Endothelial cell of umbilical vein (primary cell): ENCODE data around the gene SULT1C4.
A peak's percentile ranks its signal among the peaks of the same experiment; 100 is the strongest.

Experiments used
- CTCF ChIP-seq, 2 donors: IDR thresholded peaks; 1 replicate in 1 of 2; 2 replicates in 1 of 2; pipeline ENCODE4 v1.5.1; 2011; ENCODE audit warnings: low read length in 2 of 2, mild to moderate bottlenecking in 2 of 2, moderate library complexity in 2 of 2, control low read depth in 1 of 2, inconsistent platforms in 1 of 2, low read depth in 1 of 2; ENCODE audit not compliant: insufficient read depth in 1 of 2; ENCODE audit errors: extremely low read depth in 1 of 2
- EZH2 ChIP-seq: IDR thresholded peaks from 2 replicates; pipeline ENCODE4 v1.6.1; 2012; ENCODE audit warnings: borderline replicate concordance, low read depth, mild to moderate bottlenecking, moderate library complexity, low read length, inconsistent platforms; ENCODE audit not compliant: severe bottlenecking
- FOS ChIP-seq: IDR thresholded peaks from 2 replicates; pipeline ENCODE4 v1.6.1; 2011; ENCODE audit warnings: mild to moderate bottlenecking, low read length, moderate library complexity, borderline replicate concordance; ENCODE audit not compliant: insufficient read depth
- MAX ChIP-seq: IDR thresholded peaks from 2 replicates; pipeline ENCODE4 v1.6.1; 2011; ENCODE audit not compliant: insufficient read depth, insufficient read length
- POLR2A ChIP-seq: IDR thresholded peaks from 2 replicates; pipeline ENCODE4 v1.6.1; 2012; ENCODE audit warnings: low read depth, mild to moderate bottlenecking, control low read depth, low read length
- POLR2AphosphoS5 ChIP-seq: IDR thresholded peaks from 2 replicates; pipeline ENCODE4 v1.6.1; 2012; ENCODE audit warnings: low read depth, mild to moderate bottlenecking, control low read depth, low read length, moderate library complexity; ENCODE audit not compliant: insufficient read depth

GRCh38 chr2:108383146-108383830 lies 5.5 kb downstream of the SULT1C4 start:
- TF ChIP-seq POLR2A (no peak), CTCF (IDR thresholded peaks at IDR 0.05; ENCODE audit: extremely low read depth in 1 of 2, insufficient read depth in 1 of 2, low read depth in 1 of 2, low read length in 2 of 2) (peak in 1 of 2 donors; percentile 12), EZH2 (no peak), POLR2AphosphoS5 (no peak), FOS (no peak), MAX (no peak)
